ENCODE results near the gene FGD3.

Gene FGD3

DNA sequence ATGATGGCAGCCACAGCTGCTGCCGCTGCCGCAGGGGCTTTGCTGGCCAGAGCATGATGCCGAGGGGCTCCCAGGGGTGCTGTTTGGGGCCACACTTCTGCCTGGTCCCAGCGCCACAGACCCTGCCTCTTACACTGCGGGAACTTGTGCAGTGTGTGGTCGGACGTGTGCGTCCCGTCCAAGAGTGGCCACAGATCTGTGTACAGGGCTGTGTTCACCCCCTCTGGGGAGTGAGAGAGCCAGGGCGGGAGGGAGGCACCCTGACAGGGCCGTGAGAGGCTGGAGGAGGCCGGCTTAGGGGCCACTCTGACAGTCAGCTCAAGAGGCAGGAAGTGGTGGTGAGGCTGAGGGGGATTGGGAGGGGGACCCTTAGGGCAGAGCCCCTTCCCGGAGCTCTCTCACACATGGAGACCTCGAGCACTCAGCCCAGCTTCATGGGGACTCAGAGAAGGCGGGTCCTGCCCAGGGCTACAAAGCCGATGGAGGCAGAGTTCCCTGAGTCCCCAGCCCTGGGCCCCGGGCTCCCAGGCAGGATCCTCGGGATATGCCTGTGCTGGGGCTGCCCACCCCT is 135.6 kb downstream of the FGD3 start:
- DNase-seq = no peak

DNA sequence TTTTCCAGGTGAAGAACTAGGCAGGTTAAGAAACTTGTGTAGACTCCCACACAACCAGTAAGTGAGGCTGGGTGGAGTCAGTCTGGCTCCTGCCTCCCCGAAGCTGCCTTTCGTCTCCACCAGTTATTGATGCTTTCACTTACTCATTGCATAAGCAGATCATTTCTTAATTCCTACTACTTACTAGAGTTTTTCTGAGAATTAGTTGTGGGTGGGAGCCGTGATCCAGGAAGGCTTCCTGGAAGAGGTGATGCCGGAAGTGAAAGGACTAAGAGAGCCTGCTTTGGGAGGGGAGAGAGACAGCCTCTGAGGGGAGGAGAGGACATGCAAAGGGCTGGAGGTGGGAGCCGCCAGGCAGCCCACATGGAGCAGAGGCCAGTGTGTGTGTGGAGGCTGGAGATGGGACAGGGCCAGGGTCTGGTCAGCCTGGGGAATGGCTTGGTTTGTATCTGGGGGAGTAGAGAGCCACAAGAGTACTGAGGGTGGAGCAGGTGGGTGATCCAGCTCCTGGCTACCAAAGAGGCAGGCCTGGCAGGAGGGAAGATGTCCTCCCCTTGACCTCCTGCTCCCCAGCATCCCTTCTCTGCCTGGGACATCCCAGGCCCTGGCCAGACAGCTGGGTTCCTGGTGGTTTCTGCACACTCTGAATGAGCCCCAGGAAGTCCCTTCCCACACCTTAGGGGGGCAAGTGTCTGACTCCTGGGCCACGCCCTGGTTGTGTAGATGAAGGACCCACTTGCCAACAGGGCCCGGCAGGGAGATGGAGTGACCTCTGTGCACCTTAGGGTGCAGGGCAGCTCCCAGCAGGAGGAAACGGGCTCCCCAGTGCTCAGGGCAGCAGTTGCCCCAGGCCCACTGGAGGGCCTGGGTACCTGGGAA is 136.5 kb downstream of the FGD3 start:
- DNase-seq = peak; percentile 74

DNA sequence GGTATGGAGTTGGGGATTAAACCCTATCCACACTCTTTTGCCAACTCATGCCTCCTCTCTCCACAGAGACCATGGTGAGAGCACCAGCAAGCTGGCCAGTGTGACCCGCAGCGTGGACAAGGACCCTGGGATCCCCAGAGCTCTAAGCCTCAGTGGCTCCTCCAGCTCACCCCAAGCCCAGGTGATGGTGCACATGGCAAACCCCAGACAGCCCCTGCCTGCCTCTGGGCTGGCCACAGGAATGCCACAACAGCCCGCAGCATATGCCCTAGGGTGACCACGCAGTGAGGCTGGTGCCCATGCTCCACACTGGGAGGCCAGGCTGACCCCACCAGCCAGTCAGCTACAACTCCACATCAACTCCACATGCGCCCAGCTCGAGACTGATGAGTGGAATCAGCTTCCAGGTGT is 137.2 kb downstream of the FGD3 start:
- no peak for DNase-seq

DNA sequence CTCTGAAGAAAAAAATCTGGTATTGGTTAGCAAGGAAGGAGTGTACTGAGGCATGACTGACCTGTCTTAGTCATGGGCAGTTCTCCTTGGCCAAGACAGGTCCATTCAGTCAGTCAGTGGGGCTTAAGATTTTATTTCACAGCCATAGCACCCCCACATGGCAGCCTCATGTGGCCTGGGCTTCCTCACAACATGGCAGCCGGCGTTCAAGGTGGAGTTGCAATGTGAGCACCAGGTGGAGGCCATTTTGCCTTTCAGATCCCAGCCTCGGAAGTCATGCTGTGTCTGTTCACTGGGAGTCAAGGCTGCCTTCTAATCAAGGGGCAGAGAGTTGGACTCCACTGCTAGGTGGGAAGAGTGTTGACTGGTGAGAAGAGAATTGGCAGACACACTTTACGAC is 138.4 kb downstream of the FGD3 start:
- DNase-seq = no peak

Measured in activated CD4-positive, alpha-beta T cell treated with anti-CD3 and anti-CD28 coated beads, Interleukin-10, Interleukin-2, amounts not matched to agents 100 ng/mL and 50 ng/mL, durations not matched to agents 16 hours and 8 hours (primary cell).